Urinary bladder (tissue), 4 donors: ENCODE measurements around the gene ANGEL1. TPM values are rescaled to one million over a fixed set of nuclear protein-coding genes. Genes with fewer than 3 reads are reported as not detected.

Experiments
- DNase-seq: peaks from one replicate; pipeline ENCODE4 v3.0.0-alpha.2; 2015; ENCODE audit errors: extremely low spot score
- H3K27ac ChIP-seq: one replicate; pipeline ENCODE4 v1.5.1; 2013; ENCODE audit warnings: low read depth, mild to moderate bottlenecking, moderate library complexity
- H3K36me3 ChIP-seq: one replicate; pipeline ENCODE4 v1.6.1; 2013; ENCODE audit warnings: mild to moderate bottlenecking, moderate library complexity; ENCODE audit not compliant: insufficient read depth
- H3K4me1 ChIP-seq: one replicate; pipeline ENCODE4 v1.6.1; 2013; ENCODE audit warnings: mild to moderate bottlenecking, moderate library complexity; ENCODE audit not compliant: insufficient read depth
- H3K4me3 ChIP-seq: one replicate; pipeline ENCODE4 v1.5.1; 2013; ENCODE audit warnings: low read depth, low read length
- WGBS: extraction: QIAGEN DNeasy Blood & Tissue Kit; methylation state at CpG from one replicate; pipeline ENCODE4 v1.1.7; 2013; 5-methylcytosine and 5-hydroxymethylcytosine counted together
- polyA plus RNA-seq: library from polyadenylated mRNA; stranded (reverse); fragments of 200-250 nt; gene quantifications from one replicate; pipeline ENCODE4 v1.2.3, GENCODE V29; 2013
- total RNA-seq: library from RNA; depleted of rRNA; stranded (reverse); fragments of >200 nt; gene quantifications from one replicate; pipeline ENCODE4 v1.2.3, GENCODE V29; 2014
- donor health status: healthy with polysubstance abuse.
- donor health status: healthy.

Gene ANGEL1
- total and polyA plus RNA-seq, 2 donors = 10.7 to 11.9 TPM

DNA sequence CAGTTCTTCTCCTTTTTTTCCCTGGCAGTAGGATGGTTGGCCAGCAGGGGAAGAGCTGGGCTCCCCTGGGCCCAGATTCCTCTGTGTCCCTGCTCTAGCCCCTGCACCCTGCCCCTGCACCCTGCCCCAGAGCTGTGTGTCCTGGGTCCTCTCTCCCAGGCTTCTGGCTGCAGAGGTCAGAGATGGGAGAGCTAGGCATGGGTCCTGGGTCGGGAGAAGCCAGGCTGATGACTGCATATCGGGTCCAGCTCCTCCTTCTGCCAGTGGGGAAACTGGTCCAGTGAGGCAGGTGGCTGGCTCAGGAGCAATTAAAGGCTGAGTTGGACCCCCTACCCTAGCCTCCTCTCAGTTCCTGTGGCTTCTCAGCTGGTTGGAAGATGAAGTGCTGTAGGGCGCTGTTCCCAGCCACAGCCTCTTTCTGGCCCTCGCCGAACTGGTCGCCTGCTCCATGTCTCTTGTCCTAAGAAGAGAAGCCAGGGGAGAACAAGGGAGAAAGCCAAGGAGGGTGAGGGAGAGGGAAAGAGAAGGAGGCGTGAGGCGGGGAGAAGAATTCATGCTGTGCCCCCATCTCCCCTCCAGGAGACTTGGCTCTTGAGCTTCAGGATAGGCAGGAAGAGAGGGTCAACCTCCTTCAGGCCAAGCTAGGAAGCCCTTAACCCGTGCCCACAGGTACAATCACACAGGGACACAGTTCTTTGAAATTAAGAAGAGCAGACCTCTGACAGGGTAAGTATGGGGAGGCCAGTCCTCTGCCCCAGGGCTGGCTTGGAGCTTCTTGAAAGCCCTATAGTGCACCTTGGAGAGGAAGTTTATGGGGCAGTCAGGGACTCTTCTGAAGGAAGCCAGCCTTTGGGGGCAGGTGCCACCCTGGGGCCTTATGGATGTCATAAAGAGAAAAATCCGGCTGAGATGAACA lies 41.9 kb downstream of the ANGEL1 start:
- DNase-seq = no peak
- Histone ChIP-seq H3K4me1 (no peaks in the 10 kb centered on the region), H3K4me3 (no peak overlapping the region), H3K27ac (no peak overlapping the region), H3K36me3 (no peaks in the 10 kb centered on the region)
- WGBS = 86% methylated on average over 10 of the region's 10 CpGs

DNA sequence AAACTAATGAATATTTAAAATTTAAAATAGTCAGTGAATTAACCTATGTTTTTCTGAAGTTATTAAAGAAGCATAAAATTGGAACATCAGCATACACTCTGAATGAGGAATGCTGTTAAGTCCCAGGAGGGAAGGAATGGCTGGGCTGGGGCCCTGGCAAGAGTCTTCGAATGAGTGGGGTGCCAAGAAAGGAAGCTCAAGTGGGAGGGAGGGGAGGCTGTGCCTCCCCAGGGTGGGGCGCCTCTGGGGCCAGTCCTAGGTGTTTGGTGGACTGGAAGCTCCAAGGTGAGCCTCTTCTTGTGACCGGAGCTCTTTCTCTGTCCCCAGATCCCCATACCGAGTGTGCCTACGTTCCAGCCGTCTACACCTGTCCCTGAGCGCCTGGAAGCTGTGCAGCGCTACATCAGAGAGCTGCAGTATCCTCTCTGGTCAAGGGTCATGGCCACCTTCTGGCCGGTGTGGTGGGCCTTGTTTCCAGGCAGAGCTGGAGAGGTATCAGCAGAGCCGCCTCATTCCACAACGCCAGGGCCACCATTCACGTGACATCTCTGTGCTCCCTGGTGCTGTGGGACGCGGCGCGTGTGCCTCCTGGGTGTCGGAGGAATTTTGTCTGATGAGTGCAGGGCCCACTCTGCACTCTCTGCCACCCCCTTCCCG lies 42.9 kb downstream of the ANGEL1 start:
- no peaks in the 10 kb centered on the region for H3K4me1 ChIP-seq
- H3K27ac ChIP-seq = no peak overlapping the region
- DNase-seq = no peak

DNA sequence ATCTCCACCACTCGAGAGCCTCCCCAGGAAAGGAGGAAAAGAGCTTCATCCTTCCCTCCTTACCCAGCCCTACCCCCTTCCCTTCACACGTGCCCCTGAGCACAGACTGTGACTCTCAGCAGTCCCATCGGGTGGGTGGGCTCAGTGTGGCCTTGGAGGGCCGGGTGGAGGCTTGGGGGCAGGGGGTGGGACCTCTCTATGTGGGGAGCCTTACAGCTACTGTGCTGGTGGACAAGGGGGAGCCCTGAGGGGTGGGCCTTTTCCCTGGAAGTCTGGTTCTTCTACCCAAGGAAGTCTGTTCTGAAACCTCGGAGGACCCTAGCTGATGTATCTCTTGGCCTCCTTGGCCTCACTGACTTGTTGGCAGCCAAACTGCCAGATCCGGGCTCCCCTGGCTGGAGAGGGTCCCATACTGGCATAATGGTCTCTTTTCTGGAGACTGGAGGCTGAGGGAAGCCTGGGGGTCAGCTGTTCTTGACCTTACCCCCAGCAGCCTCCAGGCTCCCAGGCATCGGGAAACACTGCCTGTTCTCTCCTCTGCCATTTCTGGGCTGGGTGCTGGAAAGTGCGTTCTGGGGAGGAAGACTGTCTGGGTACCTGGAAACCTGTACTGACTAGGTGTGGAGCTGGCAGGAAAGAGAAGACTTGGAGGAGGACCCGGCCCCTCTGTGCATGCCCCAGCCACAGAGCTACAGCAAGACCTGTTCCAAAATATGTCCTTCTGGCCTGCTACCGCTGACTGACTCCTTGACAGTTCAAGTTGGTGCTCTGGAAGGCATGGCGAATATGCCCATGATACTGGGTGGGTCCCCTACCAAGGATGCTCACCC lies 43.8 kb downstream of the ANGEL1 start:
- no peak for DNase-seq
- no peaks in the 10 kb centered on the region for H3K4me1 ChIP-seq
- no peak overlapping the region for H3K27ac ChIP-seq
- no peak overlapping the region for H3K4me3 ChIP-seq
- 72% methylated on average over 11 of the region's 11 CpGs for WGBS
- H3K36me3 ChIP-seq = no peaks in the 10 kb centered on the region

More for the DNA sequence above, 42.9 kb downstream of the ANGEL1 start:
- WGBS = 88% methylated on average over 18 of the region's 18 CpGs
- H3K4me3 ChIP-seq = no peak overlapping the region
- H3K36me3 ChIP-seq = no peaks in the 10 kb centered on the region

DNA sequence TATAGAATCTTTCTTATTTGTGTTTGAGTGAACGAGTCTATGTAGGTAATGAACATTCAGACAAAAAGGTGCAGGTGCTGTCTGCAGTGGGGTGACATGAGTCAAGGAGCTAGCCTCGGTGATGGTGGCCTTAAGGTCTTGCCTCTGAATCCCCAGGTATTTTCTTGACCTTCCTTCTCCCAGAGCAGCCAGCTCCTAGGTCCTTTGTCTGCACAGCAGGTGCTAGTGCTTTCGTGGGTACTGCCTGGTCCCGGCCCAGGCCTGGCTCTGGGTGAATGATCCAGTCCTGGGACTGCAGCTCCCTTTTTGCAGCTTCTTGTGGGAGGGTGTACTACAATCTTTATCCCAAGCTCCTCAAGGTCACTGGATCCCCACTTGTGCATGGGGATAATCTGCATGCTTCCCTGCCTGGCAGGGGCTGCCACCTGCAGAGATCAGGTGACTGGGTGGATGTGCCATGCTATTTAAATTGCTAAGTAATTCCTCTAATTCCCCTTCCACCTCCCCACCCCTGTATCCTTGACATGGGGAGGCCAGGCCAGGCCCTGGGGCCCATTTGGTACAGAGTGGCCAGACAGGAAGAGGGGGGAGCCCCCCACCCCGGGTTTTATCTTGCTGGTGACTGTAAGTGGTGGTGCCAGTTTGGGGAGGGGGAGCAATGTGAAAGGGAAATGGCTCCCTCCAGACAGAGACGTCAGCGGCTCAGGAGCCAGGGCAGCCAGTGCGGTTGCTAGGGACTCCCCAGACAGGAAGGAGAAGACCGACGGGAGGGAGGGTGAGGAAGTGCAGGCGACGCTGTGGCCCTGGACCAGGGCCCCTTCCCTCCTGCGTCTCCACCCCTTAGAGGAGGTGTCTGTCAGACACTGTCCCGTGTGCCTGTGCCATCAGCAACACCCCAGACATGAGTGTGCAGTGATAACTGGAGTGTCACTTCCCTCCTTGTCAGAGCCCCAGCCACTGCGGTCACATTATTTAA lies 44.7 kb downstream of the ANGEL1 start:
- H3K4me1 ChIP-seq = no peaks in the 10 kb centered on the region
- H3K36me3 ChIP-seq = no peaks in the 10 kb centered on the region
- no peak for DNase-seq
- H3K4me3 ChIP-seq = no peak overlapping the region
- whole genome bisulfite sequencing = 53% methylated on average over 15 of the region's 15 CpGs
- no peak overlapping the region for H3K27ac ChIP-seq

DNA sequence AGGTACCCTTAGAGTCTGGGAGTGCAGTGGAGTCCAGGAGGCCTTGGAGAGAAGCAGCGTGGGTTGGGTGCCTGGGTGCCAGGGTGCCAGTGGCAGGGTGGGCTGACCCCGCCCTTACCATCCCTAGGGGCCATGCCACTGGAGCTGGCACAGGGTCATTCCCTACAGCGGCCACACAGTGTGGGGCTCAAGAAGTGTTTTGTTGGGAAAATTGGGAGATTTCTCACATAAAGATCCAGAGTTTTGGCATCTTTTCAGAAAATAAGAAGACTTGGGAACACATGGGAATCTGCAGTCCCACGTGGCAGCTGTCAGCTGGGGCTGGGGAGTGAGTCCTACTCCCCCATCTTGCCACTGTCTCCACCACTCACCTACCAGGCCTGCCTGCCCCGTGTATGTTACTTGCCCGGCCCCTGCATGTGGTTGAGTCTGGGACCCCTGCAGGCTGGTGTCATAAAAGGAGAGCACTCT lies 47.2 kb downstream of the ANGEL1 start:
- H3K36me3 ChIP-seq = no peaks in the 10 kb centered on the region
- H3K27ac ChIP-seq = no peak overlapping the region
- H3K4me1 ChIP-seq = no peaks in the 10 kb centered on the region
- 73% methylated on average over 6 of the region's 6 CpGs for WGBS
- DNase-seq = no peak
- no peak overlapping the region for H3K4me3 ChIP-seq

DNA sequence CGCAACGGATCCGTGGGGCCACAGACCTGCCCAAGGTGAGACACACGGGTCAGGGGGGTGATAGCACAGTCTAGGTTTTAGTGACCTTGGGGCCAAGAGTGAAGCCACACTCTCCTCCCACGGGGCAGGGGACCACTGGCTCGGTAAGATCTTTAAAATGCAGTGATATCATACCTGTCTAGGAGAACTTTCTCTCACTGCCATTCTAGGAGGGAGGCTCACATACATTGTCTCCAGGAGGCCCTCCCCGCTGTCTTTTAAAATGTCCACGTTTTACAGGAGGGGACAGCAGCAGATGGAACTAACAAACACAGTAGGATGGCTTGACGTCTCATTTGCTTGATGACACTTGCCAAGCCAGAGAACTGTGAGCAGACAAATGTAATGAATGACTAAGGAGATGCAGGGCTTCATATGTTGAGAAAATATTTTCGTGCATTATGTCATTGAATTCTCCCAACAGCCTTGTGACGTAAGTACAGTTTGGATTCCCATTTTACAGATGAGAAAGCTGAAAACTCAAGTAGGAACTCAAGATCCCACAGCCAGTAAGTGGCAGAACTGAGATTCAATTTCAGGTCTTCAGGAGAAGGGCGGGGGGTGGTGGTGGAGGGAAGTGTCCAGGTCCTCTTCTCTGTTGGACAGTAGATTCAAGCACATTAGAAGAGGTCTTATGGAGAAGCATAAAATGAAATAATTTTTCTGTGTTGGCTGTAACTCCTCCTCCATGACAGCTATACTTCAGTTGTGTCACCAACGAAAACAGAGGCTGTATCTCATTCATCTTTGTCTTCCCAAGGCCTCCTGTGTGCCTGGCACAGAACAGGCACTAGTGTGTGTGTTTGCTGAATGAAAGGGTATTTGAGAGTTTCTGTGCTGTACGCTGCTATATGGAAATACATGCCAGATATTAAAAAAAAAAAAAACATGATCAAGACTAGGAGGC lies 49.3 kb downstream of the ANGEL1 start:
- no peaks in the 10 kb centered on the region for H3K4me1 ChIP-seq
- H3K36me3 ChIP-seq = no peaks in the 10 kb centered on the region
- no peak overlapping the region for H3K4me3 ChIP-seq
- no peak for DNase-seq
- H3K27ac ChIP-seq = no peak overlapping the region
- WGBS = 56% methylated on average over 14 of the region's 14 CpGs

DNA sequence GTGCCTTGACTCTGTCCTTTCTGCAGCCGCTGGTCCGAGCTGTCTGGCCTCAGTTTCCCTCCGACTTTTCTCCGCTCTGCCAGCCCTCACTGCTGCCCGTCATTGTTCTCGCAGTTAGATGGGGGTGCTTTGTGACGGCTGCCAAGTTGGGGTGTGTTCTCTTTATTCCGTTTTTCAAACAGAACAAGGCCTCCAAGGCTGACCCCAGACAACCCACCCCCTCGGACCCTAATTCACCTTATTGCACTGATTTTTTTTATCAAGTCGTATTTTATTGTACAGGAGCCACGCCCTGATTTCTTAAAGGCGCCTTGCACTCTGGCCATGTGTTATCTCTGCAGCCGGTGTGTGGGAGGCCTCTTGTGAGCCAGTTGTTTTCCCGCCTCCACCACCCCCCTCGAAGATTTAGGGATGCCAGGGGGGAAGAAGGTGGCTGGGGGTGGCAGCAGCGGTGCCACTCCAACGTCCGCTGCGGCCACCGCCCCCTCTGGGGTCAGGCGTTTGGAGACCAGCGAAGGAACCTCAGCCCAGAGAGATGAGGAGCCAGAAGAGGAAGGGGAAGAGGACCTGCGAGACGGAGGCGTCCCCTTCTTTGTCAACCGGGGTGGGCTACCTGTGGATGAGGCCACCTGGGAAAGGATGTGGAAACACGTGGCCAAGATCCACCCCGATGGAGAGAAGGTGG lies 50.1 kb downstream of the ANGEL1 start:
- Histone ChIP-seq H3K4me1 (no peaks in the 10 kb centered on the region), H3K36me3 (no peaks in the 10 kb centered on the region), H3K27ac (no peak overlapping the region), H3K4me3 (peak overlapping the region; percentile 75)
- DNase-seq = no peak
- 21% methylated on average over 28 of the region's 28 CpGs for WGBS

DNA sequence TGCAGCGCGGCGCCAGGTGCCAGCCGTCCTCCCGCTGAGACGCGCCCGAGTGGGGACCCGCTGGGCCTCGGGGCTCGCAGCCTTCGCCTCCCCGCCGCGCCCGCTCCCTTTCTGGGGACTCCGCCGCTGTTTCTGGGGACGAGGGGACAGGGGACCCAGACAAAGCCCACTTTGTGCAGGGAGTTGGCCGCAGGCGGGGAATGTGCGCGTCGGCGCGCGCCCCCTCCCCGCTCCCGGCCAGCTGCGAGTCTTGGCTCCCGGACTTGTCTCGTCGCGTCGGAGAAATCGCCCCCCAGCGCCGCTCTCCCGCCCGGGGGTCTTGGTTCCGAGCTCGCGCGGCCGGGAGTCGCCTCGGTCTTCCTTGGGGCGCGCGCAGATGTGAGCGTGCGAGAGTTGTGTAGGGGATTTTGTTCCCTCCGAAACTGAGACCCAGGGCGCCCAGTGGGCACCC lies 50.7 kb downstream of the ANGEL1 start:
- Histone ChIP-seq H3K4me1 (no peaks in the 10 kb centered on the region), H3K36me3 (no peaks in the 10 kb centered on the region), H3K4me3 (peak overlapping the region; percentile 75), H3K27ac (peak overlapping the region; percentile 35)
- DNase-seq = no peak
- under 1% methylated on average over 54 of the region's 54 CpGs for WGBS

DNA sequence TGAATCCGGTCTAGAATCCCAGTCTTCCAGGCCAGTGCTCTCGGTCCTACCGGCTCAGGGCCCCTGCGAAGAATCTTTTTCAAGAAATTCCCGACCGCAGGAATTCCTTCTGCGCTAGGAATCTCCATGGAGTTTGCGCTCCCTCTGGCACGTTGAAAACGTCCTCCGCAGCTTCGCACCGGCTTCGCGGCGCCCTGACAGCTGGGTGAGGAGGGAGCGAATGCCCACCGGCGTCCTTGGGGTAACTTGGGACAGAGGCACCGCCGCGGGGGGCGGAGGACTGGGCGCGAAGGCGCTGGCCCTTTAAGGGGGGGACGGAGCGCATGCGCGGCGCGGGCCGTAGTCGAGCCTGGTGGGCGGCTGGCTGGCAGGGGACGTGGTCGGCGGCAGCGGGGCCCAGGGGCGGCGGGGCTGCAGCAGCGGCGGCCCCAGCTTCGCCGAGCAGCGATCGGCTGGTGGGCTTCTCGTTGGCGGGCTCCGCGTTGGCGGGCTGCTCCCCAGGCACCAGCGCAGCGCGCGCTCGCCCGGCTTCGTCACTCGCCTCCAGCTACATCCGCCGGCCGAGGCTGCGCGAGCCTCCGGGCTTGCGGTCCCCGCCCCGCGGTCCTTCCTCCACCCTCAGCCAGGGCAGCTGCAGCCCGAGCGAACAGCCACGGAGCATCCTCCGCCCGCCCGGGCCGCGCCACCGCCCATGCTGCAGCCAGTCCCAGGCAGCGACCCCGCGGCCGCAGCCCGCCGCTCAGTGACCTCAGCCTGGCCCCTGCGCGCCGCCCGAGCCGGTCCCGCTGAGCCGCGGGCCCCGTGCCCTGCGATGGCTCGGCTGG lies 51.3 kb downstream of the ANGEL1 start, which contains the start of gene VASH1:
VASH1 (plus strand) TSS at position 333 of the 824 bp plus-strand sequence. CDS start 1,354 bp downstream, outside the sequence.
- under 1% methylated on average over 96 of the region's 96 CpGs for WGBS
- Histone ChIP-seq H3K36me3 (no peaks in the 10 kb centered on the region), H3K27ac (peak within 1 kb of the TSS; percentile 53), H3K4me3 (peak within 1 kb of the TSS; percentile 75), H3K4me1 (no peaks in the 10 kb centered on the region)
- no peak for DNase-seq

DNA sequence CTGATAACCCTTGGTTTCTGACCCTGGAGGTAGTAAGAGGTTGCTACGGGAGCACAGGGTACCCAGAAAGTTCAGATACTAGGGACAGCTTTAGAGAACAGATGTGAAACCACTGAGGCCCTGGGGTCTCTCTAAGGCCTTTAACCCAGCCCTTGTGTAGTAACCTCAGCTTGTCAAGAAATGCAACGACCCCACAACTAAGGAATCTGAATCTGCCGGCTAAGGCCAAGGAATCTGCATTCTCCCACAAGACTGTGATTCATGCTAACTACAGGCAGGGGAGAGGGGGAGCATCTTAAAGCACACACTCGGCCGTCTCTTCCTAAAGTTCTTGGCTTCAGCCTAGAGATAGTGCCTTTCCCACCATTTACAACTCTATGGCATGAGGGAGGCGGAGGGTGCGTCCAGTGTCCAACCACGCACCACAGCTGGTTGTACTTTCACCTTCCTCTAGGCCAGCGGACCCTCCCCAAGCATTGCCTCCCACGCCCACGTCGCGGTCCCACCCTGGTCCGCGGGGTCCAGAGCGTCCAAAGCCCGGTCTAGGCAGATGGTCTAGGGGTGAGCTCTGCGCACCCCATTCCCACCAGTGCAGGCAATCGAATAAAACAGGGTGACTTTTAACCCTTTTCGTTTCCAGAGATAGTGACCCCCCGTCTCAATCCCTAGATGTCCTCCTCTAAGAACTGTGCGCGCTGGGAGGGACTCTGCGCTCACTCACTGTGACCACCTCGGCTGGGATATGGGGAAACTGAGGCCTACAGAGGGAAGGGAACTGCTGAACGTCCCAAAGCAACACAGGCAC lies 52.1 kb downstream of the ANGEL1 start:
- Histone ChIP-seq H3K27ac (no peak overlapping the region), H3K4me1 (no peaks in the 10 kb centered on the region), H3K36me3 (no peaks in the 10 kb centered on the region), H3K4me3 (peak overlapping the region; percentile 75)
- no peak for DNase-seq
- WGBS = 41% methylated on average over 26 of the region's 26 CpGs
